Fibroblast of mammary gland (primary cell): ENCODE data around the gene TECR.
A peak's percentile ranks its signal among the peaks of the same experiment; 100 is the strongest.

Experiments used
- DNase-seq: peaks from one replicate; pipeline ENCODE4 v3.0.0-alpha.2; 2010; ENCODE audit warnings: low read depth
- H3K4me3 ChIP-seq: 2 replicates; pipeline ENCODE4 v1.5.1; 2011; ENCODE audit warnings: low read depth, mild to moderate bottlenecking, low read length, moderate library complexity; ENCODE audit not compliant: control insufficient read depth
- TF ChIP-seq, protein P1 (sequence below): conservative IDR thresholded peaks from 2 replicates; pipeline ENCODE4 v1.5.1; 2011; ENCODE audit warnings: low read depth, low read length, inconsistent platforms; ENCODE audit not compliant: control insufficient read depth, insufficient read depth

TECR gene, protein sequence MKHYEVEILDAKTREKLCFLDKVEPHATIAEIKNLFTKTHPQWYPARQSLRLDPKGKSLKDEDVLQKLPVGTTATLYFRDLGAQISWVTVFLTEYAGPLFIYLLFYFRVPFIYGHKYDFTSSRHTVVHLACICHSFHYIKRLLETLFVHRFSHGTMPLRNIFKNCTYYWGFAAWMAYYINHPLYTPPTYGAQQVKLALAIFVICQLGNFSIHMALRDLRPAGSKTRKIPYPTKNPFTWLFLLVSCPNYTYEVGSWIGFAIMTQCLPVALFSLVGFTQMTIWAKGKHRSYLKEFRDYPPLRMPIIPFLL

DNA sequence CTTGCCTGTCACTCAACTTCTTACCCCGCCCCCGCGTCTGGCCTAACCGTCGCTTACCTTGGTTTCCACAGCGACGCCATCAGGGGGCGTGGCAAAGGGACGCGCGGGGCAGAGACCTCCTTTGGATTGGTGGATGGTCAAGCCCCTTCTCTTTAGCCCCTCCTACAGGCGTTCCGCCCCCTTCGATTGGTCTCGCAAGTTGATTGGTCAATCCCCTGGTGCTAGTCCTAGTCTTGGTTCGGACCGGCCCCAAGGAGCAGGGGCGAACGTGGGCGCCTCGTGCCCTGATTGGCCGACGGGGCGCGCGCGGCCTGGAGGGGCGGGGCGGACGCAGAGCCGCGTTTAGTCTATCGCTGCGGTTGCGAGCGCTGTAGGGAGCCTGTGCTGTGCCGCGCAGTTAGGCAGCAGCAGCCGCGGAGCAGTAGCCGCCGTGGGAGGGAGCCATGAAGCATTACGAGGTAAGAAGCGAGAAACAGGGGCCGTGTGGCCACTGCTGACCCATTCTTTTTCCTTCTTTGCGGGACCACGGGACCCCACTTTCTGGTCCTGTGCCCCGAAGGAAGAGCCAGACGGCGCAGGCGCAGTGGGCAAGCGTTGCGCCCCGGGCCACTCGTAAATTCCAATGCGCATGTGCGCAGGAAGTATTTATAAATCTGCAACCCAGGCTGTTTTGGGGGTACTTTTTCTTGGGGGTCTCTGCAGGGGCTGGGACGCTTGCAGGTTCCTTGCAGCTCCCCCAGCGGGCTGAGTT lies at the start of gene TECR:
TECR (plus strand) TSS at position 341 of the 751 bp plus-strand sequence; CDS start at position 444, 103 bp downstream.
- peak within 1 kb of the TSS; percentile 94 for H3K4me3 ChIP-seq
- TF ChIP-seq, protein P1, sequence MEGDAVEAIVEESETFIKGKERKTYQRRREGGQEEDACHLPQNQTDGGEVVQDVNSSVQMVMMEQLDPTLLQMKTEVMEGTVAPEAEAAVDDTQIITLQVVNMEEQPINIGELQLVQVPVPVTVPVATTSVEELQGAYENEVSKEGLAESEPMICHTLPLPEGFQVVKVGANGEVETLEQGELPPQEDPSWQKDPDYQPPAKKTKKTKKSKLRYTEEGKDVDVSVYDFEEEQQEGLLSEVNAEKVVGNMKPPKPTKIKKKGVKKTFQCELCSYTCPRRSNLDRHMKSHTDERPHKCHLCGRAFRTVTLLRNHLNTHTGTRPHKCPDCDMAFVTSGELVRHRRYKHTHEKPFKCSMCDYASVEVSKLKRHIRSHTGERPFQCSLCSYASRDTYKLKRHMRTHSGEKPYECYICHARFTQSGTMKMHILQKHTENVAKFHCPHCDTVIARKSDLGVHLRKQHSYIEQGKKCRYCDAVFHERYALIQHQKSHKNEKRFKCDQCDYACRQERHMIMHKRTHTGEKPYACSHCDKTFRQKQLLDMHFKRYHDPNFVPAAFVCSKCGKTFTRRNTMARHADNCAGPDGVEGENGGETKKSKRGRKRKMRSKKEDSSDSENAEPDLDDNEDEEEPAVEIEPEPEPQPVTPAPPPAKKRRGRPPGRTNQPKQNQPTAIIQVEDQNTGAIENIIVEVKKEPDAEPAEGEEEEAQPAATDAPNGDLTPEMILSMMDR: no peak
- peak; percentile 100 for DNase-seq

DNA sequence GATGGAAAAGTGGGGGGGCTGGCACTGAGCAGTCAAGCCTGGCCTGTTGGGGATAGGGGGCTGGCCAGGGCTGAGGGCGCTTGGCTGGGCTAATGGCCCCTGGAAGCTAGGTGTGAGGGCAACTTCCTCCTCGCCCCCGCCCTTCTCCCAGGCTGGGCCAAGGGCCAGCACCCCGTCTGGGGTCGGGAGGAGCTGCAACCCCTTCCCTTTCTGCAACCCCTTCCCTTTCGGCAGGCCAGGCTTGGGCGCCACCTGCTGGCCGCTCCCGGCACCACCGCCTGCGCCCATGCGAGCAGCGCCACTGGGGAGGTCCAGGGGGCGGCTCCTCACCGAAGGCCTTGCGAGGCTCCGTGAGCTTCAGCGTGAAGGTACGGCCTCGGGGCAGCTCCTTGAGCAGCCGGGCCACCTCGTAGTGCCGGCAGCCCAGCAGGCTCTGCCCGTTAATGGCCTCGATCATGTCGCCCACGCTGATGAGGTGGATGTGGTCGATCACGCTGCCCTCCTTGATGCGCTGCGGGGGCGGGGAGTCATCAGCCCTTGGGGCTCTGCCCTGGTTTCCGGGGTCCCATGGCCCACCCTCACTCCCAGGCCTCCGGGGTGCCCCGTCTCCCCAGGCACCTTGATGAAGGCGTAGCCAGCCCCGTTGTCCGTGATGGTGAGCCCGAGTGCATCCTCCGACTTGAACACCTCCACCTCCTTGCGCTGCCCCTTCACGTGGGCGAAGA lies 49.3 kb upstream of the TECR start:
- H3K4me3 ChIP-seq: no peak overlapping the region
- TF ChIP-seq, protein P1: peak; percentile 58
- no peak for DNase-seq

DNA sequence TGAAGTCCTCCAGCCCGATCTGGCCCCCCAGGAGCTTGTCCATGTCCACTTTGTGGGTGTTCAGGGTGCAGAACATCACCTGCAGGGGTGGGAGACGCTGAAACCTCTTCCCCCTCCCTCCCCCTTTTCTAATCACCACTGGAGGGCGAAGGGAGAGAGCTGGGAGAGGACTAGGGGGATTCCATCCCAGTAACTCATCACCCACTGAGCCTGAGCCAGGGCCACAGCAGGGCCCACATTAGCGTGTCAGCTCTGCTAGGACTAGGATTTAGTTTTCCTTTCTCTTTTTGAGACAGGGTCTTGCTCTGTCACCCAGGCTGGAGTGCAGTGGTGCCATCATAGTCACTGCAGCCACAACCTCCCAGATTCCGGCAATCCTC lies 48.7 kb upstream of the TECR start:
- peak; percentile 46 for DNase-seq
- TF ChIP-seq, protein P1: peak; percentile 2
- H3K4me3 ChIP-seq: no peak overlapping the region

DNA sequence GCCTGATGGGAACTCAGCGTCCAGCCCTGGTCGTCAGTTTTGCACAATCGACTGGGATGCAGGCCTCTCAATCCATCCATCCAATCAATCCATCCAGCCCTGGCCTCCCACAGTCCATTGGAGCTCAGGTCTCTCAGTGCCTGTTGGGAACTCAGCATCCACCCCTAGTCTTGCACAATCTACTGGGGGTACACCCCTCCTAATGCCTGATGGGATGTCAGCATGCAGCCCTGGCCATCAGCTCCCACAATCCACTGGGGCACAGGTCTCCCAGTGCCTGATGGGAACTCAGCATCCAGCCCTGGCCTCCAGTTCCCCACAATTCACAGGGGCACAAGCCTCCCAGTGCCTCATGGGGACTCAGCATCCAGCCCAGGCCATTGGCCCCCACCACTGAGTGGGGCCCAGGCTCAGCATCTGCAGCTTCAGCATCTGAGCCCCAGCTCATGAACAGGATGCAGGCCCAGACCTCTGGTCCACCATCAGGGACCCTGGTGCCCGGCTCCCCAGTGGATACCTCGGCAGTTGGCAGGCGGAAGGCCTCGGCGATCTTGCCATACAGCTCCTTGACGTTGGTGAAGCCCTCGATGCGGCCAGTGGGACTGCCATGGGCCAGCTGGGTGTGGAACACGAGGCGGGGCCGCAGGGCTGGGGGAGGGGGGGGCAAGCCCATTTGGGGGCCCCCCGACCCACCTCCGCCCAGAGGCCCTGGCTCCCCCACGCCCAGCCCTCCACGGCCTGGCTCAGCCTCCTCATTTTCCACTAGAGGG lies 47.0 kb upstream of the TECR start:
- no peak for DNase-seq
- TF ChIP-seq, protein P1: no peak
- H3K4me3 ChIP-seq: no peak overlapping the region

DNA sequence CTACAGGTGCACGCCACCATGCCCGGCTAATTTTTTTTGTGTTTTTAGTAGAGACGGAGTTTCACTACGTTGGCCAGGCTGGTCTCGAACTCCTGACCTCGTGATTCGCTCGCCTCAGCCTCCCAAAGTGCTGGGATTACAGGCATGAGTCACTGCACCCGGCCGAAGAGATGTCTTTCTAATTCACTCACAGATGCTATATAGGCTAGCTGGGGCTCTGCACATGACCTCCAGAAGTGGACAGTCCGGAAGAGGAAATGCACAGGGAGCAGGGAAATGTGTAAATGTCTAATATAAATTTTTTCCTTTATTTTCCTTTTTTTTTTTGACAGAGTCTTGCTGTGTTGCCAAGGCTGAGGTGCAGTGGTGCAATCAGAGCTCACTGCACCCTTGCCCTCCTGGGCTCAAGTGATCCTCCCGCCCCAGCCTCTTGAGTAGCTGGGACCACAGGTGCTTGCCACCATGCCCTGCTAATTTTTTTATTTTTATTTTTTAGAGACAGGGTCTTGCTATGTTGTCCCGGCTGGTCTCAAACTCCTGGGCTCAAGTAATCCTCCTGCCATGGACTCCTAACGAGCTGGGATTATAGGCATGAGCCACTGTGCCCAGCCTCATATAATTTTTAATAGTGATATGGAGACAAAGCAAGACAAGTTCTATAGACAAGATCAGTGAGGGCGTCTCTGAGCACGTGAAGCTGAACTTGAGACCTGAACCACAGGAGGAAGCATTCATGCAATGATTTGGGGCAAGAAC lies 41.8 kb upstream of the TECR start:
- H3K4me3 ChIP-seq: no peak overlapping the region
- TF ChIP-seq, protein P1: no peak
- no peak for DNase-seq

DNA sequence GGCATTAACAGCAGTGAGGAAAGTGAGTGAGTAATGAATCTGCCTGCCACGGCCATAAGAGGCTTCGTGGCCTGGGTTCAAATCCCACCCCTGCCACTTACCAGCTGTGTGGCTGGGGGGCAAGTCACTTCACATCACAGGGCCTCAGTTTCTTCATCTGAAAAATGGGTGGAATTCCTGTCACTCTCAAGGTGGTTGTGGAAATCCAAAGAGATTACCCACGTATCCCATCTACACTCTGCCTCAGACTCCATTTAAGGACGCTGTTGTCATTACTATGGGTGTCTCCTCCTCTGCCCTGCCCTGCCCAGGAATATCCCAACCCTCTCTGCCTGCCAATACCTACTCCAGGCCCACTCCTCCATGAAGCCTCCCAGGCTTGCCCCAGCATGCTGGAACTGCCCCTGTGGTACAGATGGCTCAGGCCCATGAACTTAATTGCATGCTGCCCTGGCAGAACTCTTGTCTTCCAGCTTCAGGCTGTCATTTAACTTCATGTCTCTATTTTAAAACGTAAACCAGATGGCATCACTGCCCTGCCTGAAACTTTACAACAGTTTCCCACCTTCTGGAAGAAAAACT lies 36.5 kb upstream of the TECR start:
- TF ChIP-seq, protein P1: no peak
- H3K4me3 ChIP-seq: no peak overlapping the region
- DNase-seq: no peak
